ENCODE data around the gene PTPRN2.
"Not testable (repeated sequence)": the region's sequence is repeated elsewhere in the genome, so short reads cannot be mapped to it uniquely, and the experiment has no call there.

The PTPRN2 gene

GRCh38 chr7:158432369-158433341, 155.0 kb downstream of the PTPRN2 start:
- H3K27me3 Mint-ChIP-seq, result peaks cover 30% of the 10 kb centered on the region
- no peaks in the 10 kb centered on the region for H3K36me3 Mint-ChIP-seq (ENCODE audit: low read depth)
- H3K27ac Mint-ChIP-seq, result no peak overlapping the region
- H3K4me3 Mint-ChIP-seq, result no peak overlapping the region
- no peak for DNase-seq
- H3K9me3 Mint-ChIP-seq, result no peaks in the 10 kb centered on the region
- H3K4me1 Mint-ChIP-seq (ENCODE audit: low read depth), result no peaks in the 10 kb centered on the region

- Mint-ChIP-seq H3K4me1 (ENCODE audit: low read depth) (no peaks in the 10 kb centered on the region), H3K27me3 (peaks cover 25% of the 10 kb centered on the region), H3K4me3 (no peak overlapping the region), H3K36me3 (ENCODE audit: low read depth) (no peaks in the 10 kb centered on the region), H3K9me3 (no peaks in the 10 kb centered on the region), H3K27ac (no peak overlapping the region)
- DNase-seq, result peak; percentile 6
These were observed 155.7 kb downstream of the PTPRN2 start for GRCh38 chr7:158431941-158432347.

GRCh38 chr7:158431055-158431940, 156.3 kb downstream of the PTPRN2 start:
- Mint-ChIP-seq H3K27me3 (peaks cover 24% of the 10 kb centered on the region), H3K4me1 (ENCODE audit: low read depth) (no peaks in the 10 kb centered on the region), H3K36me3 (ENCODE audit: low read depth) (no peaks in the 10 kb centered on the region), H3K27ac (no peak overlapping the region), H3K9me3 (no peaks in the 10 kb centered on the region), H3K4me3 (no peak overlapping the region)
- DNase-seq, result peak; percentile 23

GRCh38 chr7:158430308-158431034, 157.2 kb downstream of the PTPRN2 start:
- no peak overlapping the region for H3K4me3 Mint-ChIP-seq
- peaks cover 17% of the 10 kb centered on the region for H3K27me3 Mint-ChIP-seq
- H3K4me1 Mint-ChIP-seq (ENCODE audit: low read depth), result no peaks in the 10 kb centered on the region
- no peak for DNase-seq
- H3K36me3 Mint-ChIP-seq (ENCODE audit: low read depth), result no peaks in the 10 kb centered on the region
- H3K9me3 Mint-ChIP-seq, result no peaks in the 10 kb centered on the region
- H3K27ac Mint-ChIP-seq, result no peak overlapping the region

GRCh38 chr7:158428837-158429753, 158.5 kb downstream of the PTPRN2 start:
- Mint-ChIP-seq H3K27me3 (peaks cover 11% of the 10 kb centered on the region), H3K4me3 (no peak overlapping the region), H3K36me3 (ENCODE audit: low read depth) (no peaks in the 10 kb centered on the region), H3K4me1 (ENCODE audit: low read depth) (no peaks in the 10 kb centered on the region), H3K27ac (no peak overlapping the region), H3K9me3 (no peaks in the 10 kb centered on the region)
- no peak for DNase-seq

- peak; percentile 8 for DNase-seq
- no peak overlapping the region for H3K4me3 Mint-ChIP-seq
- no peaks in the 10 kb centered on the region for H3K9me3 Mint-ChIP-seq
- no peaks in the 10 kb centered on the region for H3K36me3 Mint-ChIP-seq (ENCODE audit: low read depth)
- H3K4me1 Mint-ChIP-seq (ENCODE audit: low read depth), result no peaks in the 10 kb centered on the region
- H3K27ac Mint-ChIP-seq, result no peak overlapping the region
- H3K27me3 Mint-ChIP-seq, result peaks cover 11% of the 10 kb centered on the region
These were observed 159.3 kb downstream of the PTPRN2 start for GRCh38 chr7:158428131-158428836.

- not testable (repeated sequence) for H3K27me3 Mint-ChIP-seq; H3K27ac Mint-ChIP-seq; H3K36me3 Mint-ChIP-seq (ENCODE audit: low read depth); DNase-seq; H3K4me1 Mint-ChIP-seq (ENCODE audit: low read depth); H3K9me3 Mint-ChIP-seq; H3K4me3 Mint-ChIP-seq
These were observed 161.9 kb downstream of the PTPRN2 start for GRCh38 chr7:158425676-158426075.

- no peak overlapping the region for H3K4me3 Mint-ChIP-seq
- no peaks in the 10 kb centered on the region for H3K36me3 Mint-ChIP-seq (ENCODE audit: low read depth)
- H3K4me1 Mint-ChIP-seq (ENCODE audit: low read depth), result no peaks in the 10 kb centered on the region
- no peak for DNase-seq
- peaks cover 4% of the 10 kb centered on the region for H3K27me3 Mint-ChIP-seq
- no peak overlapping the region for H3K27ac Mint-ChIP-seq
- H3K9me3 Mint-ChIP-seq, result no peaks in the 10 kb centered on the region
These were observed 163.1 kb downstream of the PTPRN2 start for GRCh38 chr7:158424531-158424930.

GRCh38 chr7:158424011-158424410, 163.6 kb downstream of the PTPRN2 start:
- Mint-ChIP-seq H3K27ac (no peak overlapping the region), H3K27me3 (peaks cover 4% of the 10 kb centered on the region), H3K4me3 (no peak overlapping the region), H3K36me3 (ENCODE audit: low read depth) (no peaks in the 10 kb centered on the region), H3K4me1 (ENCODE audit: low read depth) (no peaks in the 10 kb centered on the region), H3K9me3 (no peaks in the 10 kb centered on the region)
- DNase-seq, result no peak

- DNase-seq, result no peak
- Mint-ChIP-seq H3K4me1 (ENCODE audit: low read depth) (no peaks in the 10 kb centered on the region), H3K27me3 (peaks cover 4% of the 10 kb centered on the region), H3K27ac (no peak overlapping the region), H3K4me3 (no peak overlapping the region), H3K36me3 (ENCODE audit: low read depth) (no peaks in the 10 kb centered on the region), H3K9me3 (no peaks in the 10 kb centered on the region)
These were observed 164.6 kb downstream of the PTPRN2 start for GRCh38 chr7:158422887-158423560.

- H3K9me3 Mint-ChIP-seq, result no peaks in the 10 kb centered on the region
- H3K27ac Mint-ChIP-seq, result no peak overlapping the region
- no peak for DNase-seq
- H3K4me3 Mint-ChIP-seq, result no peak overlapping the region
- peaks cover 4% of the 10 kb centered on the region for H3K27me3 Mint-ChIP-seq
- H3K36me3 Mint-ChIP-seq (ENCODE audit: low read depth), result no peaks in the 10 kb centered on the region
- no peaks in the 10 kb centered on the region for H3K4me1 Mint-ChIP-seq (ENCODE audit: low read depth)
These were observed 165.3 kb downstream of the PTPRN2 start for GRCh38 chr7:158422196-158422886.

GRCh38 chr7:158421361-158421760, 166.3 kb downstream of the PTPRN2 start:
- no peak for DNase-seq
- no peaks in the 10 kb centered on the region for H3K36me3 Mint-ChIP-seq (ENCODE audit: low read depth)
- no peaks in the 10 kb centered on the region for H3K4me1 Mint-ChIP-seq (ENCODE audit: low read depth)
- no peak overlapping the region for H3K4me3 Mint-ChIP-seq
- no peaks in the 10 kb centered on the region for H3K9me3 Mint-ChIP-seq
- no peak overlapping the region for H3K27ac Mint-ChIP-seq
- H3K27me3 Mint-ChIP-seq, result peaks cover 4% of the 10 kb centered on the region

All from activated T-cell treated with anti-CD3 and anti-CD28 coated beads, Interleukin-2, amount 50 U/mL, for 24 hours (primary cell).